Measurements from ENCODE around the gene HOXA5. TPM values are rescaled to one million over a fixed set of nuclear protein-coding genes. Genes with fewer than 3 reads are reported as not detected.
A peak's percentile ranks its signal among the peaks of the same experiment; 100 is the strongest.

HOXA5 gene
- total RNA-seq, 2 donors from 2014 or later, result 0.99 to 2.6 TPM

GRCh38 chr7:27118580-27118979 lies 24.9 kb downstream of the HOXA5 start:
- Histone ChIP-seq H3K4me1 (peaks cover 15% of the 10 kb centered on the region), H3K27ac (peak overlapping the region in 2 of 4 donors; percentile 7 to 42), H3K27me3 (peaks cover 5 to 45% of the 10 kb centered on the region in 2 donors), H3K9me3 (no peaks in the 10 kb centered on the region), H3K36me3 (replicated peaks in 1 of 2; ENCODE audit: insufficient read depth in 1 of 2, low read depth in 2 of 2) (no peaks in the 10 kb centered on the region), H3K4me3 (no peak overlapping the region)
- intact Hi-C loops (cut with DNase I), result no loop called here
- TF ChIP-seq POLR2A (IDR thresholded peaks at IDR 0.05), result no peak
- TF ChIP-seq, protein P1, sequence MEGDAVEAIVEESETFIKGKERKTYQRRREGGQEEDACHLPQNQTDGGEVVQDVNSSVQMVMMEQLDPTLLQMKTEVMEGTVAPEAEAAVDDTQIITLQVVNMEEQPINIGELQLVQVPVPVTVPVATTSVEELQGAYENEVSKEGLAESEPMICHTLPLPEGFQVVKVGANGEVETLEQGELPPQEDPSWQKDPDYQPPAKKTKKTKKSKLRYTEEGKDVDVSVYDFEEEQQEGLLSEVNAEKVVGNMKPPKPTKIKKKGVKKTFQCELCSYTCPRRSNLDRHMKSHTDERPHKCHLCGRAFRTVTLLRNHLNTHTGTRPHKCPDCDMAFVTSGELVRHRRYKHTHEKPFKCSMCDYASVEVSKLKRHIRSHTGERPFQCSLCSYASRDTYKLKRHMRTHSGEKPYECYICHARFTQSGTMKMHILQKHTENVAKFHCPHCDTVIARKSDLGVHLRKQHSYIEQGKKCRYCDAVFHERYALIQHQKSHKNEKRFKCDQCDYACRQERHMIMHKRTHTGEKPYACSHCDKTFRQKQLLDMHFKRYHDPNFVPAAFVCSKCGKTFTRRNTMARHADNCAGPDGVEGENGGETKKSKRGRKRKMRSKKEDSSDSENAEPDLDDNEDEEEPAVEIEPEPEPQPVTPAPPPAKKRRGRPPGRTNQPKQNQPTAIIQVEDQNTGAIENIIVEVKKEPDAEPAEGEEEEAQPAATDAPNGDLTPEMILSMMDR (IDR thresholded peaks at IDR 0.05), result no peak
- DNase-seq (no peak), ATAC-seq (no peak)
- WGBS, 2 donors, result 33 to 42% methylated on average over 3 of the region's 3 CpGs

DNA sequence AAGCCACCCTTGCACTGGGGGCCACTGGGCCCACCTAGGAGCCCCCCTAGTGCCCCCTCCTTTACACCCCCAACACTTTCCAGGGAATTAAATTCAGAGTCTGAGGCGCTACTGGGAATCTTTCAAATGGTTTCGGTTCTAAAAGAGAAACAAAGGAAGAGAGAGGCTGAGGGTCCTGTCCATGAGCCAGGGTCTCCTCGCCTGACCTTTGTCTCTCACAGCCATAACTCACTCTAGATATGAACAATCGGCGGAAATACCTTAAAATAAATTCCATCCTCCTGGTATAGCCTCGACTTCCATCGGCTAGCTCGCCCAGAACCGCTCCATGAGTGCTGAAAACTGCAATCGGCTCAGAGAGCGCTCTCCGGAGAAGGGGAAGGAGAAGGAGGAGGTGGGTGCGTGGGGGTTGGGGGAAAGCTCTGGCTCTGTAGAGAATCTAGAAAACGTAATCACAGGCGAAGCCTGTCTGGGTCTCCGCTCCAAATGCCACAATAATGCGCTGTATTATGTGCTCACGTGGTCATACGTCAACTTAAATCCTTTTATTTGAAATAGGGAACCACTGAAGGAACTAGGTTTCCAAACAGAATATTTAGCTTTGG lies 25.5 kb downstream of the HOXA5 start:
- ATAC-seq (peak; percentile 7), DNase-seq (no peak)
- Histone ChIP-seq H3K27ac (peak overlapping the region in 3 of 4 donors; percentile 7 to 42 (median 27)), H3K4me1 (peaks cover 15% of the 10 kb centered on the region), H3K9me3 (no peaks in the 10 kb centered on the region), H3K27me3 (peaks cover 5 to 39% of the 10 kb centered on the region in 2 donors), H3K36me3 (replicated peaks in 1 of 2; ENCODE audit: insufficient read depth in 1 of 2, low read depth in 2 of 2) (no peaks in the 10 kb centered on the region), H3K4me3 (no peak overlapping the region)
- WGBS, 2 donors, result 21 to 24% methylated on average over 19 of the region's 19 CpGs
- intact Hi-C loops (cut with DNase I), result no loop called here
- TF ChIP-seq, protein P1 (IDR thresholded peaks at IDR 0.05), result no peak
- no peak for TF ChIP-seq POLR2A (IDR thresholded peaks at IDR 0.05)

DNA sequence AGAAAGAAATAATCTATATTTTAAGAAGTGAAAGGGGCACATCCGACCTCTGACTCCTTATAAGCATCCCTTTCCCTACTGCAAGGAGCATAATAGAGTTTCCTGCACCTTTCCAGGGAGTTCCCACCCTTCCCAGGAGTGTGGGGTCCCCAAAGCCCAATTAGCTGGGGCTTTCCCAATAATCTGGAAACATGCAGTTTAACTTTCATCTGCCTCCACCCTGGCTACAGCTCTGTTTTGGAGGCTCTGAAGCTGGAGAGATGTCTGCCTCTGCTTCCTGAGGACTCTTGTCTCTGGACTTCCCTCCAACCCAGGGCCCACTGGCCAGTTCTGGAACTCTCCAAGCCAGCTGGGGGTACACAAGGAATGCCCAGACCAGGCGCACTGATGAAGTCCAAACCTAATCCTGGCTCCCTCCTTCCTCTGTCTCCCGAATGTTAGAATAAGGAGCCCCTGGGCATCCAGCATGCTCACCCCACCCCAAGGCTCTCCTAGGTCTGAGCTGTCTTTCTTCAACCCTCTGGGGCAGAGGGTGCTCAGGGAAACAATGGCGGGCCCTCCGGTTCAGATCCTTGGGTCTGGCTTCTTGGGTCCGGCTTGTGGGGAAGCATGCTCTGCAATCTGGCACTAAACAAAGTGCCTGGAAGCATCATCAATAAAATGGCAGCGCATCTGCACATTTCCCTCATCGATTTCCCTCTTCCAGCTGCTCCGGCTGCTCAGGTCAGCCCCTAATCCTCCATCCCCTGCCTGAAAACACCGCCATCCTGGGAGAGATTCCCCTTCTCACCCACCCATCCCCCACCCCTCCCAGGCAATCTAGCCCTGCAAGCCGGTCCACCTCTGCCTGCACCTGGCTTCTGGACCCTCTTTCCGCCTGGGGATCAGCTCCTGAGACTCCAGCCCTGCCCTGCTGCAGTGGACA lies 26.3 kb downstream of the HOXA5 start:
- intact Hi-C loops (cut with DNase I), result no loop called here
- ATAC-seq (no peak), DNase-seq (no peak)
- Histone ChIP-seq H3K9me3 (no peaks in the 10 kb centered on the region), H3K27me3 (peaks cover 5 to 31% of the 10 kb centered on the region in 2 donors), H3K4me3 (no peak overlapping the region), H3K27ac (peak overlapping the region in 3 of 4 donors; percentile 7 to 42 (median 27)), H3K36me3 (replicated peaks in 1 of 2; ENCODE audit: insufficient read depth in 1 of 2, low read depth in 2 of 2) (no peaks in the 10 kb centered on the region), H3K4me1 (peaks cover 11% of the 10 kb centered on the region)
- TF ChIP-seq POLR2A (IDR thresholded peaks at IDR 0.05), result no peak
- TF ChIP-seq, protein P1 (IDR thresholded peaks at IDR 0.05), result no peak
- WGBS, 2 donors, result 18 to 19% methylated on average over 12 of the region's 12 CpGs

DNA sequence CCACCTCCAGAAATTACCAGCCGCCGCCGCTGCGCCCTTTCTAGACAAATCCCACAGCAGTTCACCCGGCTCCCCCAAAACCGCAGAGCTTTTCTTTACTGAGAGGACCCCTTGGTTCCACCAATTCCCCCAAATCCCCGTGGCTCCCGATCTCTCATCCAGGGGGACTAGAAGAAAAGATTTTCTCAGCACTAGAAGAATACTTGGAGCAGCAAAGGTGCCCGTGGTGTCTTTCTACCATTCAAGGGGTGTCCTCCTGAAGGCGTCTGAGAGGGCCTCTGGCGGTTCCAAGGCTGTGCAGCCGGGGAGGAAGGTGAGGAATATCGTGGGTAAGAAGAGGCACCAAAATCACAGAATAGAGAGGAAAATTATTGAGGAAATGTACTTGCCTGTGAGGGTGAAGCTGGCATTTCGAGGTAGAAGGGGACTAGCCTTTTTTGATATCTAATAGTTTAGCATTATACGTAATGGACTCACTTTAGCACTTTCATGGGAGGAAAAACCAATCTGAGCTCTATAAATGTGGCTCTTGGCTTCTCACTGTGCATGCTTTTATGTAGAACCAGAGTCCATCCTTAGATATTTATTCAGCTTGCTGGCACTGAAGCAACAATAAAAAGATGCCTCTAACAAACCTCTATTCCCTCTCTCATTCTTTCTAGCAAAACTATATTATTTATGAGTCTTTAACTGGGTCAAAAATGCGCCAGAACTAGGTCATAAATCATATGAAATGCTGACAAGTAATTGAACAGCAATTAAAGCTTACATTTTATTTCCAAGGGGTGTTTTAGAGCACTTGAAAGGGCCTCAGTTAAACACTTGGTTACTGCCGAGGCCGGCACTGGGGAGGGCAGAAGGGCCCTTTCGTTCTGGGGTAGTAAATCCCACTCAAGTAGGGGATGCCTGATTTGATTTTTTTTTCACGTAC lies 27.2 kb downstream of the HOXA5 start:
- WGBS, 2 donors, result 29 to 35% methylated on average over 20 of the region's 20 CpGs
- intact Hi-C loops (cut with DNase I), result no loop called here
- no peak overlapping the region for H3K4me3 ChIP-seq
- peaks cover 8% of the 10 kb centered on the region for H3K4me1 ChIP-seq
- DNase-seq (no peak), ATAC-seq (no peak)
- no peaks in the 10 kb centered on the region for H3K9me3 ChIP-seq
- peak overlapping the region in 1 of 4 donors; percentile 56 for H3K27ac ChIP-seq
- TF ChIP-seq, protein P1 (IDR thresholded peaks at IDR 0.05), result no peak
- no peak for TF ChIP-seq POLR2A (IDR thresholded peaks at IDR 0.05)
- H3K36me3 ChIP-seq (replicated peaks in 1 of 2; ENCODE audit: insufficient read depth in 1 of 2, low read depth in 2 of 2), result no peaks in the 10 kb centered on the region
- H3K27me3 ChIP-seq, result peaks cover 5 to 25% of the 10 kb centered on the region in 2 donors
